ENCODE results near the gene BRD9.

DNA sequence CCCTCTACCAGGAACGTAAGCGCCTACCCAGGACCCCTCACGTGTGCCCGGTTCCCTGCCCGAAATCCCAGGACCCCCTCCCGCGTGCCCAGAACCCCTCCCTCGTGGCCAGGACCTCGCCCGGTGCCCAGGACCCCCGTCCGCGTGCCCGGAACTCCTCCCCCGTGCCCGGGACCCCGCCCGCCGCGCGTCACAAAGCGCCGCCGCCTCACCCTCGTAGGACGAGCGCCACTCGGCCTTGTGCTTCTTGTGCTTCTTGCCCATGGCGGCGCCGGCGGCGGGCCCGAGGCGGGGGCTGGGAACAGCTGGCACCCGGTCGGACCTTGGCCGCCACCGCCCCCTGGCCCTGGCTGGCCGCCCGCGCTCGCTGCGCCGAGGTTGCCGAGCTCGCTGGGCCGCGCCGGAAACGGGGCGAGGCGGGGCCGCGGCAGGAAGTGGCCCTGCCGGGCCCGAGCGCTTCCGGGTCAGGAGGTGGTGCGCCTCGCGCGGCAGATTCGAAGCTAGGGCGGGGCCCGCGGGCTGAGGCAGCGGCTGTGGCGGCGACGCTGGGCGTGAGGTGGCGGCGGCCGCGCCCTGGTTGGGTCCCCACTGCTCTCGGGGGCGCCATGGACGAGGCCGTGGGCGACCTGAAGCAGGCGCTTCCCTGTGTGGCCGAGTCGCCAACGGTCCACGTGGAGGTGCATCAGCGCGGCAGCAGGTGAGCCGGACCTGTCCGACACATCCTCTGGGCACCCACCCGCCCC, at the start of gene BRD9, which contains the start of gene TRIP13:
- TF ChIP-seq POLR2A (IDR thresholded peaks at IDR 0.05) (peak; percentile 51), EP300 (IDR thresholded peaks at IDR 0.05) (no peak)
- TF ChIP-seq, protein P1, sequence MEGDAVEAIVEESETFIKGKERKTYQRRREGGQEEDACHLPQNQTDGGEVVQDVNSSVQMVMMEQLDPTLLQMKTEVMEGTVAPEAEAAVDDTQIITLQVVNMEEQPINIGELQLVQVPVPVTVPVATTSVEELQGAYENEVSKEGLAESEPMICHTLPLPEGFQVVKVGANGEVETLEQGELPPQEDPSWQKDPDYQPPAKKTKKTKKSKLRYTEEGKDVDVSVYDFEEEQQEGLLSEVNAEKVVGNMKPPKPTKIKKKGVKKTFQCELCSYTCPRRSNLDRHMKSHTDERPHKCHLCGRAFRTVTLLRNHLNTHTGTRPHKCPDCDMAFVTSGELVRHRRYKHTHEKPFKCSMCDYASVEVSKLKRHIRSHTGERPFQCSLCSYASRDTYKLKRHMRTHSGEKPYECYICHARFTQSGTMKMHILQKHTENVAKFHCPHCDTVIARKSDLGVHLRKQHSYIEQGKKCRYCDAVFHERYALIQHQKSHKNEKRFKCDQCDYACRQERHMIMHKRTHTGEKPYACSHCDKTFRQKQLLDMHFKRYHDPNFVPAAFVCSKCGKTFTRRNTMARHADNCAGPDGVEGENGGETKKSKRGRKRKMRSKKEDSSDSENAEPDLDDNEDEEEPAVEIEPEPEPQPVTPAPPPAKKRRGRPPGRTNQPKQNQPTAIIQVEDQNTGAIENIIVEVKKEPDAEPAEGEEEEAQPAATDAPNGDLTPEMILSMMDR (IDR thresholded peaks at IDR 0.05) = peak in 1 of 3 donors; percentile 20

All from ovary (tissue), 3 donors.